GM18507 (cell line): ENCODE results near the gene SLC38A3.
"Not testable (repeated sequence)": the region's sequence is repeated elsewhere in the genome, so short reads cannot be mapped to it uniquely, and the experiment has no call there.

Experiments
- DNase-seq: peaks from one replicate; pipeline ENCODE4 v3.0.0; 2011; ENCODE audit warnings: low read depth; ENCODE audit not compliant: insufficient read length; ENCODE audit errors: extremely low spot score
- FAIRE-seq: peaks from 2 replicates; lab custom pipeline; 2011; peaks lifted over from hg19 to GRCh38; lab: Jason Lieb, UNC

SLC38A3 gene

DNA sequence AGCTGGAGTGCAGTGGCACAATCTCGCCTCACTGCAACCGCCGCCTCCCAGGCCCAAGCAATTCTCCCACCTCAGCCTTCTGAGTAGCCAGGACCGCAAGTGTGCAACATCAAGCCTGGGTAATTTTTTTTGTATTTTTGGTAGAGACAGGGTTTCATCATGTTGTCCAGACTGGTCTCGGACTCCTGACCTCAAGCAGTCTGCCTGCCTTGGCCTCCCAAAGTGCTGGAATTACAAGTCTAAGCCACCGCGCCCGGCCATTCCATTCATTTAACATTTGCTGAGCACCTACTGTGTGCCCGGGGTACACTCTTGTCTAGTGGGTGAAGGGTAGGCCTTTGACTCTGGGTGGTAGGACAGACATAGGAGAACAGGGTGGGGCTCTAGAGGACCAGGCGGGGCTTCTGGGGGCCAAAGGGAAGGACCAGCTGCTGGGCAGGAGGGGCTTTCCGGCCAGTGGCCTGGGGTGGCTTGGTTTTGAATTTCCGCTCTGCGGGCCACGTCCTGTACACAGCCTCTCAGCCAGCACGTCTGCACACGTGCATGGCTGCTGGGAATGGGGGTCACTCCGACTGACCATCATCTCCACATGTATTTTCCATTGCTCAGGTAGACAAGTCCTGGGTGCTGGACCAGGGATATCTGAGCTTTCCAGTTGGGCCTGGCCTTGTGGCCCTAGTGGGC lies 2.4 kb downstream of the SLC38A3 start:
- DNase-seq (no peak), FAIRE-seq (no peak)

DNA sequence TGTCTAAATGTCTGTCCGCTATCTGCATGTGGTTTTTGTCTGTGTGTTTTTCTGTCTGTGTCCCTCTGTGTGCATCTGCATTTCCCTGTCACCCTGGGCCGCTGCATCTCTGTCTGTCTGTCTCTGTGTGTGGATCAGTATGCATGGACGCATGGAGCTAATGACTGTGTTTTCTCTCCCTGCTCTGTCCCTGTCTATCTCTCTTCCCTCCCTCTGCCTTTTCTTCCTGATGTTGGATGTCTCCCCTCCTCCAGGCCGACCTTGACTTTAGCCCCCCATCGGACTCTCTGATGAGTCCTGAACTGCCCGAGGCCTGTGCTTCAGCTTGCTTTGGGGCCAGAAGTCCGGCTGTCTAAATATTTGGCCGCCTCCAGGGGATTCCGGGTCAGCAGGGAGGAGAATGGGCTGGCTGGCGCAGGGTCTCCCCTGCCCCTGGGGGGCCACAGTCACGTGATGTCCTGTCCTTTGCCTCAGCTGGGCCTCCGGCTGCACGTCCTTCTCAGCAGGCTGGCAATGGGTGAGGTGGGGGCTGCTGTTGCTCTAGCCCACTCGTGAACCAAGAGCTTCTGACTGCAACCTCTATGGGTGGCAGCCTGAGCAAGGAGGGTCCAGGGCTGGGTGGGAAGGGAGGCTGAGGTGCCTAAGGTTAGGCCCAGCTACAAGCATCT lies 3.7 kb downstream of the SLC38A3 start:
- DNase-seq: no peak
- no peak for FAIRE-seq

GRCh38 chr3:50210176-50210509 lies 5.1 kb downstream of the SLC38A3 start:
- no peak for FAIRE-seq
- DNase-seq: no peak

- no peak for FAIRE-seq
- DNase-seq: no peak
These were observed 5.7 kb downstream of the SLC38A3 start for GRCh38 chr3:50210510-50211367.

GRCh38 chr3:50211368-50211717 lies 6.3 kb downstream of the SLC38A3 start:
- not testable (repeated sequence) for DNase-seq, FAIRE-seq

- FAIRE-seq: no peak
- DNase-seq: no peak
These were observed 6.9 kb downstream of the SLC38A3 start for GRCh38 chr3:50211930-50212329.

DNA sequence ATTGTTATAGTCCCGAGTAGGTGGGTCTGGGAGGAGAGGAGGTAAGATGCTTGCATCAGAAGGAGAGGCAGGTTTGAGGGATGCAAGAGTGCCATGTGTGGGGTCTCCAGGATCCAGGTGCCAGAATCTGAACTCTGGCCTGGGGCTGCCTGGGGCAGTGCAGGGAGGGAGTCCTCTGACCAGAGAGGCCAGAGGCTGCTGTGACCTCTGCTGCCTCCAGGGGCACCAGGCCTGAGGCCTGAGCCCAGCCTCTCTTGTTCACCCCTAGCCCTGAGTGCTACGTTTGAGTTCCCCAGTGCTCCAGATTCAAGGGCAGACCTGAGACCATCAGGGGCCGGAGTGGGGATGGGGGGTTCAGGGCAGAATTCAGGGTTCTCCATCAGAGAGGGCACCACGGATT lies 7.4 kb downstream of the SLC38A3 start:
- FAIRE-seq (no peak), DNase-seq (no peak)

GRCh38 chr3:50212971-50213370 lies 7.9 kb downstream of the SLC38A3 start:
- DNase-seq (no peak), FAIRE-seq (no peak)

DNA sequence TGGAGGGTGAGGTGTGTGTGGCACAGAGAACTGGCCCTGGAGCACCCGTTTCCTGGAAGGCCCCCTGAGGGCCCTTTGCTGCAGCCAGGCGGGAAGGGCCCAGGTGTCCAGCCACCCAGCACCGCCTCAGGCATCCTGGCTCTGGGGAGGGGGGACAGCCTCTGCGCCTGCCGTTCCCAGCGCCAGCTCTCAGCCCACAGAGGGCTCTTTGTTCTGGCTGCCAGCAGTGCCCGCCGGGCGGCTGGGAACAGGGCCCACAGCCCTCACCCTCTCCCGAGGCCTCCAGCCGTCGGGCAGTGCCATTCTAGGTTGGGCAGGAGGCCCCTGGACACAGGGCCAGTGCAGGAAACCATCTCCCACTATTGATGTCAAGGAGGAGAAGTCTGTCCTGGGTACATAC lies 8.3 kb downstream of the SLC38A3 start:
- DNase-seq: no peak
- no peak for FAIRE-seq

DNA sequence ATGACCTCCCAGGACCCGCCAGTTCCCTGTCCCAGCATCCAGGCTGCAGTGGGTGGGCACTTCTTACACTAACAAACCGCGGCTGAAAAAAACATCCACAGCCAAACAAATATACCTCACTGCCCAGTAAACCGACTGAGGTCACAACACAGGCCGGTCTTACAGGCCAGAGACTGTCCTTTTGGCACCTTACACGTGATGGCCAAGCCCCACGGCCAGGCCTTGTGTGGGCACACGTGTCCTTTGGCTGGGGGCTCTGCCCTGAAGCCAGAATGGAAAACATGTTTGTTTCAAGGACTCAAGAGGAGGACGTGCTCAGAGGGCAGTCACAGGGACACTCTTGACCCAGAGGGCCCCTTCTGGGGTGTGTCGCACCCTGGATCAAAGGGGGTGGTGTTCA lies 9.8 kb downstream of the SLC38A3 start:
- FAIRE-seq (no peak), DNase-seq (no peak)

DNA sequence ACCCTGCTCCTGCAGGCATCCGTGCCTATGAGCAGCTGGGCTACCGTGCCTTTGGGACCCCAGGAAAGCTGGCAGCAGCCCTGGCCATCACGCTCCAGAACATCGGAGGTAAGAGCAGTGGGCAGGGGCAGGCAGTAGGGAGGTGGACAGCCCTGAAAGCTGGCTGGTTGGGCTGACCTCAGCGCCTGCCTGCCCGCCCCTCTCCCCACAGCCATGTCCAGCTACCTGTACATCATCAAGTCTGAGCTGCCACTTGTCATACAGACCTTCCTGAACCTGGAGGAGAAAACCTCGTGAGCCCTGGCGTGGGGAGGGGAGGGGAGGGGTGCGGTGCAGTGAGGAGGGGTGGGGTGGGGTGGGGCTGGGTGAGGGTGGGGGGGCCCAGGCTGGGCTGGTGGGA lies 10.5 kb downstream of the SLC38A3 start:
- no peak for FAIRE-seq
- no peak for DNase-seq

DNA sequence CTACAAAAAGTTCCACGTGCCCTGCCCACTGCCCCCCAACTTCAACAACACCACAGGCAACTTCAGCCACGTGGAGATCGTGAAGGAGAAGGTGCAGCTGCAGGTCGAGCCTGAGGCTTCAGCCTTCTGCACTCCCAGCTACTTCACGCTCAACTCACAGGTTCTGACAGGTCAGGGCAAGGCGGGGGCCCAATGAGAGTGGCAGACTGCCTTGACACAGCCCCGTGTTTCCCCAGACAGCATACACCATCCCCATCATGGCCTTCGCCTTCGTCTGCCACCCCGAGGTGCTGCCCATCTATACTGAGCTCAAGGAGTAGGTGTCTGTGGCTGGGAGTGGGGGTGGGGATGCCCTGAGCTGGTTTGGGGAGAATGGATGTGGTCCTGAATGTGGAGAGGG lies 12.6 kb downstream of the SLC38A3 start:
- DNase-seq (no peak), FAIRE-seq (no peak)

- no peak for FAIRE-seq
- no peak for DNase-seq
These were observed 13.4 kb downstream of the SLC38A3 start for GRCh38 chr3:50218448-50218847.

DNA sequence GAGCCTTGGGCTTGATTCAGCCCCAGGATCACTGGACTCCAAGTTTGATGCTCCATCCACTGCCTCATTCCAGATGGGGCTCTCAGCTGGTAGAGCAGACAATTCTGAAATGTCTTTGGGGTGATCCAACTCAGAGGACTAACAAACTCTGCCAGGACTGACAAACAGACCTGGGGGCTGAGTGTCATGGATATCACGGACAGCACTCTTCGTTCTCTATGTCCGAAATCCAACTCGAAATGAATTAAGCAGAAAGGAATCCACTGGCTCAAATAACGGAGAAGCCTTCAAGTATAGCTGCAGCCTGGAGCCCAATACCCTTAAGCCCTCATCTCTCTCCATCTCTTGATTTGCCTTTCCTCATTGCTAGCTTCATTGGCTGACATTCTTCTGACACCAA lies 14.2 kb downstream of the SLC38A3 start:
- DNase-seq: no peak
- no peak for FAIRE-seq

DNA sequence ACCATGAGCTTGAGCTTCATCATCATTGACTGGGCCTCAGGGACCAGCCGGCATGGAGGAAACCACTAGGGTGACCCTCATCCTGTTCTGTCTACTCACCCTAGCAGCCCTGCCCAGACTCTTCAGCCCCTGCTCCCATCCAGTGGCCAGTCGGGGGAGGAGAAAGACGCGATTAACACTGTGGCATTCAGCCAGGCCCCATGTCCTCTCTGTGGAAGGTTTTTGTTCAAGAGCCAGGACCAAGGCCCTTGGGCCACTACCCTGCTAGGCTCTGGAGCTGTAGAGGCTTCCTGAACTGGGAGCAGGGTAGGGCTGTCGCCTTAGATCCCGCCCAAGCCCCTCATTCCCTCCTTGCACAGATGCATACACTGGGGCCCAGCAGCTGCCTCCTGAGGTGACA lies 15.0 kb downstream of the SLC38A3 start:
- DNase-seq (no peak), FAIRE-seq (no peak)

DNA sequence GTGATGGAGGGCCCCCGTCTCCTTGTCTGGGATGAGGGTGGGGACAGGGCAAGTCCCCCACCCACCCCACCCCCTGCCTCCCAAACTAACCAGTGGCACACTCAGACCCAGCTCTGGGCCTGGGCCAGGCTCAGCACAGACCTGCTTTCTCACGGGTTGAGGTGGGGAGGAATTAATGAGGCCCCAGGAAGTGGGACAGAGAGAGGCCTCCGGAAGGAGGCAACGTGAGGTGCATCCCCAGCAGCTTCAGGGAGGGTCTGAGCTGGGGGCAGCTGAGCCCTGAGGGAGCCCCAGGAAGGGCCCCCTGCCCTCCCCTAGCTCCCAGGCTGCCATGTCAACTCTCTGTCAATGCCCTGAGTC lies 16.0 kb downstream of the SLC38A3 start:
- no peak for DNase-seq
- FAIRE-seq: no peak

DNA sequence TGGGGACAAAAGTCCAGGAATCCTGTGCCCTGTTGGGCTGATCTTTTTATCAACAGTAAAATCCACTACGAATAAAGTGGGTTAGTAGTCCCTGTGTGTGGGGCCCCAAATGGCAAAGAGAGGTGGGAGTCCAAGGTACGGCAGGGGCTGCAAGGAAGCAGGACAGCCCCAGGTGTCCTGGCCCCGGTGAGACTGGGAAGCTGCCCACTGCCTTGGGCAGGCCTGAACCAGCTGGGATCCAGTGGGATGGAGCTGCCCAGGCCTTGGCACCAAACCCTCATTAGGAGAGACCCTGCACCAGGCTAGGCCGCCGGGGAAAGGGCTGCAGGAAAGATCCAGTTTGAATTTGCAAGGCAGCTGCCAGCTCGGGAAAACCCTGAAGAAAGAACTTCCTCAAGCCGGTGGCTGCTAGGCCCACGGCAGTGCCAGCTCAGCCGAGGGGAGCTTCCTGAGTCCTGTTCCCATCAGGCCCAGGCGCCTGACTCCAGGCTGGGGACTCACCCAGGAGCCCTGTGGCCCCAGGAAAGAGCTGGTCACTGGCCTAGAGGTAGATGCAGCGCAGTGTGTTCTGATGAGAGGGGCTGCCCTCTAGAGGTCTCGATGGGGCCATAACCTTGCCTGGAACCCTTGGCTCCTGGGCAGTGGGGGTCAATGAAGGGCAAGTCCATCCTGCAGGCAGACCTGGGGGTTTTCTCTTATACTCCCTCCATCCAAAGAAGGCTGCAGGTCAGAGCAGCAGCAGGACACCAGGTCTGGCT lies 16.5 kb downstream of the SLC38A3 start:
- no peak for DNase-seq
- FAIRE-seq: no peak

DNA sequence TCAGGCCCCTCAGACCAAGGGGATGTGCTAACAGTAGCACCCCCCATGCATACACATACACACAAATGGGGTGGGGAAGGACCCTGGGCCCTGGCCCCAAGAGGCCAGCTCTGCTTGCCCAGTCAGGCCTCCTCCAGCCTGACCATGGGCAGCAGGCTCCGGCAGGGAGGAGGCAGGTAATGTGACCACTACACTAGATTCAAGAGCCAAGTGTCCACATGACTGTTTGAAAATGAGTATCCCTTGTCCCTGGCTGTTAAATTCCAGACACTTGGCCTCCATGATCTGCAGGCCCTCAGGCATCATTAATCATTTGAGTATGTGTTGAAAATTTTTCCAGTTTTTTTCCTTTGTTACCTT lies 17.1 kb downstream of the SLC38A3 start:
- FAIRE-seq: no peak
- no peak for DNase-seq

- FAIRE-seq: no peak
- no peak for DNase-seq
These were observed 19.6 kb downstream of the SLC38A3 start for GRCh38 chr3:50224639-50225038.

DNA sequence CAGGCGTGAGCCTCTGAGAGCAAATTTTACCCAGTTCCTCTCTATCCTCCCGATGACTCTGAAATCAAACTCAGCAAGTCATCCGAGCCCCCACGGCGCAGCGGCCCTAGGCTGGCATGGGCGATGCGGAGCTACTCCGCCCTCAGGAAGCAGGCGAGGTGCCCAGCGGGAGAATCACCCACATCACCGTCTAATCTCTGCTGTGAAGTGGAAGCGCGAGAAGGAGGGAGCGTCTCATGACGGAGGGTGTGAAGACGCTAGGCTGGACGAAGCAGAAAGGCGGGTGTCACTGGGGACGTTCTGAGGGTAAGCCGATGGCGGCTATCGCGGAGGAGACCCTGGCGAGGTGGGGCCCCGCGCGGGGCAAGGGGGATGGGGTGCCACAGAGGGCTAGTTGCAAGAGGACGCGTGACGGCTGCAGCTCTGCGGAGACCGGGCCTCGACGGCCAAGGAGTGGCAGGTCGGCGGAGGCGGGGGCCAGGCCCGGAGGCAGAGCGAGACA lies 21.9 kb downstream of the SLC38A3 start:
- FAIRE-seq (peak; percentile 47), DNase-seq (no peak)
